Upper lobe of left lung (tissue), 4 donors: ENCODE data around the gene ATP1A4.

Experiments
- EP300 ChIP-seq, 4 donors: sonication (generic); formaldehyde crosslinking; IDR thresholded peaks; one replicate each; pipeline ENCODE4 v1.5.1; 2017; ENCODE audit warnings: antibody characterized with exemption in 4 of 4, control low read depth in 2 of 4
- POLR2A ChIP-seq, 4 donors: fragments of 450-650 bp; IDR thresholded peaks; one replicate each; pipeline ENCODE4 v1.5.1; 2016 to 2017; ENCODE audit warnings: antibody characterized with exemption in 4 of 4, mild to moderate bottlenecking in 2 of 4
- TF ChIP-seq, protein P1 (sequence below), 6 experiments: fragments of 450-650 bp in 4 of 6; fragments of 200-600 bp in 2 of 6; sonication (generic) in 2 of 6; IDR thresholded peaks; one replicate each; pipeline ENCODE4 v1.5.1; 2016 to 2019; ENCODE audit warnings: antibody characterized with exemption in 6 of 6

GRCh38 chr1:160177667-160178066 lies 26.3 kb downstream of the ATP1A4 start:
- TF ChIP-seq, protein P1, sequence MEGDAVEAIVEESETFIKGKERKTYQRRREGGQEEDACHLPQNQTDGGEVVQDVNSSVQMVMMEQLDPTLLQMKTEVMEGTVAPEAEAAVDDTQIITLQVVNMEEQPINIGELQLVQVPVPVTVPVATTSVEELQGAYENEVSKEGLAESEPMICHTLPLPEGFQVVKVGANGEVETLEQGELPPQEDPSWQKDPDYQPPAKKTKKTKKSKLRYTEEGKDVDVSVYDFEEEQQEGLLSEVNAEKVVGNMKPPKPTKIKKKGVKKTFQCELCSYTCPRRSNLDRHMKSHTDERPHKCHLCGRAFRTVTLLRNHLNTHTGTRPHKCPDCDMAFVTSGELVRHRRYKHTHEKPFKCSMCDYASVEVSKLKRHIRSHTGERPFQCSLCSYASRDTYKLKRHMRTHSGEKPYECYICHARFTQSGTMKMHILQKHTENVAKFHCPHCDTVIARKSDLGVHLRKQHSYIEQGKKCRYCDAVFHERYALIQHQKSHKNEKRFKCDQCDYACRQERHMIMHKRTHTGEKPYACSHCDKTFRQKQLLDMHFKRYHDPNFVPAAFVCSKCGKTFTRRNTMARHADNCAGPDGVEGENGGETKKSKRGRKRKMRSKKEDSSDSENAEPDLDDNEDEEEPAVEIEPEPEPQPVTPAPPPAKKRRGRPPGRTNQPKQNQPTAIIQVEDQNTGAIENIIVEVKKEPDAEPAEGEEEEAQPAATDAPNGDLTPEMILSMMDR (IDR thresholded peaks at IDR 0.05), result no peak
- no peak for TF ChIP-seq POLR2A (IDR thresholded peaks at IDR 0.05)
- TF ChIP-seq EP300 (IDR thresholded peaks at IDR 0.05), result no peak
